ENCODE data around the gene KCNJ12.
"Not testable (repeated sequence)": the region's sequence is repeated elsewhere in the genome, so short reads cannot be mapped to it uniquely, and the experiment has no call there.

DNA sequence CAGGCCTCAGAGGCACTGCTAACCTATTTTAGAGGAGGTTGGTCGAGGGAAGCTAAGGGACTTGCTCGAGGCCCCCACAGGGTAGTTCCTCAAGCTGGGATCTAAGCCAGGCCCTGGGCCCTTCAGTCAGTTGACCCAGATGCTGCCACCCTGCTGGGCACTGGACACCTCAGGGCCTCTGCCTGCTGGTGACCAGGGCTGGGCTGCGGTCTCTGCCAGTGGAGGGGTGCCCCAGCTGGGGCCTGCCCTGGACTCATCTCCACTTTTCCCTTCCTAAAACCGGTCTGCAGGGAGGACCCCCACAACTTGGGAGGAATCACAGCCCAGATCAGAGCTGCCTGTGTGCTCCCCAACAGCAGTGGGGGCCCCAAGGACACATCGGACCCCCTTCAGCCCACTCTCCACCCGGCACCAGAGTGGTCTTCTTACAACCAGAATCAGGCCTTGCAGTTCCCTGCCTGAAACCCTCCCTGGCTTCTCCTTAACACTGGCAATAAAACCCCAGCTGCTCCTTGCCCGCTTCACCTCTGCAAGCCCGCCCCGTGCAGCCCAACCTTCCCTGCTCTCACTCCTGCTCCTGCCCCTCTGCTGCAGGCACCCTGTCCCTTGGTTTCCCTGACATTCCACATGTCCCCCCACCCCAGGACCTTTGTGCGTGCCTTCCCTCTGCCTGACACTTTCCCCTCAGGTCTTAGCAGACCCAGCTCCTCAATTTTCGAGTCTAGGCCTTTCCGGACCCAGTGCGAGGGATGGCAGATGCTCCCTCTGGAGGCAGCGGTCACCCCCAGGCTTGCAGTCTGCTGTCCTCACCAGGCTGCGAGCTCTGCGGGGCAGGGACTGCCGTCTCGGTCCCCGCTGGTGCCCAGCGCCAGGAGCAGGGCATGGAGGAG, 45.5 kb downstream of the KCNJ12 start:
- TF ChIP-seq, protein P1, sequence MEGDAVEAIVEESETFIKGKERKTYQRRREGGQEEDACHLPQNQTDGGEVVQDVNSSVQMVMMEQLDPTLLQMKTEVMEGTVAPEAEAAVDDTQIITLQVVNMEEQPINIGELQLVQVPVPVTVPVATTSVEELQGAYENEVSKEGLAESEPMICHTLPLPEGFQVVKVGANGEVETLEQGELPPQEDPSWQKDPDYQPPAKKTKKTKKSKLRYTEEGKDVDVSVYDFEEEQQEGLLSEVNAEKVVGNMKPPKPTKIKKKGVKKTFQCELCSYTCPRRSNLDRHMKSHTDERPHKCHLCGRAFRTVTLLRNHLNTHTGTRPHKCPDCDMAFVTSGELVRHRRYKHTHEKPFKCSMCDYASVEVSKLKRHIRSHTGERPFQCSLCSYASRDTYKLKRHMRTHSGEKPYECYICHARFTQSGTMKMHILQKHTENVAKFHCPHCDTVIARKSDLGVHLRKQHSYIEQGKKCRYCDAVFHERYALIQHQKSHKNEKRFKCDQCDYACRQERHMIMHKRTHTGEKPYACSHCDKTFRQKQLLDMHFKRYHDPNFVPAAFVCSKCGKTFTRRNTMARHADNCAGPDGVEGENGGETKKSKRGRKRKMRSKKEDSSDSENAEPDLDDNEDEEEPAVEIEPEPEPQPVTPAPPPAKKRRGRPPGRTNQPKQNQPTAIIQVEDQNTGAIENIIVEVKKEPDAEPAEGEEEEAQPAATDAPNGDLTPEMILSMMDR (conservative IDR thresholded peaks at IDR 0.05; ENCODE audit: low read depth in 2 of 2) = peak in 1 of 2 experiments; percentile 28; a peak in 2 of 4 replicates
- TF ChIP-seq STAT1 (IDR thresholded peaks at IDR 0.05; ENCODE audit: unreplicated experiment); JUNB (IDR thresholded peaks at IDR 0.05; ENCODE audit: unreplicated experiment); EZH2 (IDR thresholded peaks at IDR 0.05; ENCODE audit: low read depth, unreplicated experiment); EZH2phosphoT487 (IDR thresholded peaks at IDR 0.05; ENCODE audit: unreplicated experiment); NANOG (IDR thresholded peaks at IDR 0.05; ENCODE audit: borderline replicate concordance); POLR2AphosphoS5 (IDR thresholded peaks at IDR 0.05; ENCODE audit: low read depth): not testable (repeated sequence)
- TF ChIP-seq, protein P2, sequence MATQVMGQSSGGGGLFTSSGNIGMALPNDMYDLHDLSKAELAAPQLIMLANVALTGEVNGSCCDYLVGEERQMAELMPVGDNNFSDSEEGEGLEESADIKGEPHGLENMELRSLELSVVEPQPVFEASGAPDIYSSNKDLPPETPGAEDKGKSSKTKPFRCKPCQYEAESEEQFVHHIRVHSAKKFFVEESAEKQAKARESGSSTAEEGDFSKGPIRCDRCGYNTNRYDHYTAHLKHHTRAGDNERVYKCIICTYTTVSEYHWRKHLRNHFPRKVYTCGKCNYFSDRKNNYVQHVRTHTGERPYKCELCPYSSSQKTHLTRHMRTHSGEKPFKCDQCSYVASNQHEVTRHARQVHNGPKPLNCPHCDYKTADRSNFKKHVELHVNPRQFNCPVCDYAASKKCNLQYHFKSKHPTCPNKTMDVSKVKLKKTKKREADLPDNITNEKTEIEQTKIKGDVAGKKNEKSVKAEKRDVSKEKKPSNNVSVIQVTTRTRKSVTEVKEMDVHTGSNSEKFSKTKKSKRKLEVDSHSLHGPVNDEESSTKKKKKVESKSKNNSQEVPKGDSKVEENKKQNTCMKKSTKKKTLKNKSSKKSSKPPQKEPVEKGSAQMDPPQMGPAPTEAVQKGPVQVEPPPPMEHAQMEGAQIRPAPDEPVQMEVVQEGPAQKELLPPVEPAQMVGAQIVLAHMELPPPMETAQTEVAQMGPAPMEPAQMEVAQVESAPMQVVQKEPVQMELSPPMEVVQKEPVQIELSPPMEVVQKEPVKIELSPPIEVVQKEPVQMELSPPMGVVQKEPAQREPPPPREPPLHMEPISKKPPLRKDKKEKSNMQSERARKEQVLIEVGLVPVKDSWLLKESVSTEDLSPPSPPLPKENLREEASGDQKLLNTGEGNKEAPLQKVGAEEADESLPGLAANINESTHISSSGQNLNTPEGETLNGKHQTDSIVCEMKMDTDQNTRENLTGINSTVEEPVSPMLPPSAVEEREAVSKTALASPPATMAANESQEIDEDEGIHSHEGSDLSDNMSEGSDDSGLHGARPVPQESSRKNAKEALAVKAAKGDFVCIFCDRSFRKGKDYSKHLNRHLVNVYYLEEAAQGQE (IDR thresholded peaks at IDR 0.05; ENCODE audit: unreplicated experiment) = not testable (repeated sequence)

All from GM23338 (cell line).